GM21576 (cell line): ENCODE results near the gene NAA16.
"Not testable (repeated sequence)": the region's sequence is repeated elsewhere in the genome, so short reads cannot be mapped to it uniquely, and the experiment has no call there.

Experiments
- ATAC-seq: cut with Tn5 transposase; IDR thresholded peaks from one replicate; pipeline ENCODE4 v1.9.1; 2021; ENCODE audit warnings: mild to moderate bottlenecking, moderate library complexity; ENCODE audit not compliant: unreplicated experiment

NAA16 gene

DNA sequence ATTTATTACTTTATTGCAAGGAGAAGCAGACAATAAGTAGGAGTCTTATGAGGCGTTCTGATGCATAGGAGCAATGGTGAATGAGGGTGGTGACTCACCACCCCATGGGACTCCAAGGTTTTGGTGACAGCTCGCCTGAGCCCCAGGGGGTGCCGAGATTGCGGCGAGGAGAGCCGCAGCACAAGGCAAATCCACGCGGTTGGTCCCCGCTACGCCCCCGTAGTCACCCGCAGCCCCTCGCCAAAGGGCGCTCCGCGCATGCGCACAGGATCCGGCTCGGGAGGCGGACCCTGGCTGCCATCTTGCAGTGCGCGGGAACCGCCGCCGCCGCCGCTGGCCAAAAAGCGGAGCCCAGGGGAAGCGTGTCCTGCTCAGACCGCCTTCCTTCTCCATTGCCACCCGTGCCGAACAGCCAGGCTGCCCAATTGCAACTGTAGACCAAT lies at the start of gene NAA16:
TSS of gene NAA16 (plus strand) at position 305 of the 443 bp plus-strand sequence. CDS start 262 bp downstream, outside the sequence.
- peak; percentile 61 for ATAC-seq

DNA sequence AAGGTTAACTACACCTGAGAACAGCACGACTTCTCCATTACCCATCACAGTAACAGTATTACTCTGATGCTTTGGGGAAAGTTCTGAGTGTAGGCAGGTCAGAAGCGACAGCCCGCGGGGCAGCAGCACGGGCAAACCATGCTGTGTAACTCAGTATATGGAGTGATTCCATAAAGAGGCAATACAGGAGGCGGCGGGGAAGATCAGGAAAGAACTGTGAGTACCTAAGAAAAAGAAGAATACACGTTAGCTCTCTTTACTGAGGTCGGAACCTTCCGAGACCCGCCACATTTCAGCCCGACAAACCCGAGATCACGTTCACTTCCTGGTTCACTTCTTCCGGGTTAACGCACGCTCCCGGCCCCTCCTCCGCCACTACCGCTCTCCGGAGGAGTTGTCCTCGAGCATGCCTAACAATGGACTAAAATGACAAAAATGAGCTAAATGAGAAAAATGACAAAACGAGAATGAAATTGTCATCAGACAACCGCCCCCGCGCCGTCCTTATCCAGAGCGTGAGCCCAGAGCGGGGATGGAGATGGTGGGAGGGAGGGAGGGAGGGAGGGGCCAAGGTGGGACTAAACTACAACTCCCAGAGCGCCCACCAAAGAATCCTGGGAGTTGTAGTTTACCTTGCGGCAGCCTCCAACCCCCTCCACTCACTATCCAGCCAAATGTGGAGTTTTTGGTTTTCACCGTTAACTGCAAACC lies 47.7 kb upstream of the NAA16 start, which contains the start of gene MTRF1:
TSS of gene MTRF1 (minus strand) at position 316 of the 711 bp plus-strand sequence. CDS start 2,669 bp downstream, outside the sequence.
- ATAC-seq = peak; percentile 95

DNA sequence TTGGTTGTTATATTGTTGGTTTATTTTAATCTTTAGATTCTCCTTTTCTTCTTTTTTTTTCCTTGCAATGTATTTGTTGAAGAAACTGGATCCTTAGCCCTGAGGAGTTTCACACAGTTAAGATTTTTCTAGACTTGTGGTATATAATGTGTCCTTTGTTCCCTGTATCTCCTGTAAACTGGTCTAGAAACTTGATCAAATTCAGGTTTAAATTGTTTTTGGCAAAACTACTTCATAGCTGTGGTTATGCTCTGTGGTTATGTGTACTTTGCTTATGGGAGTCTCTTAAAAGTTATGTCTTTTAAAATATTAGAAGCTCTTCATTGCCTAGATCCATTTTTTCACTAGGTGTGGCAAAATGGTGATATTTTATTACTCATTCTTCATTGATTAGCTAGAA lies 44.0 kb upstream of the NAA16 start:
- ATAC-seq = no peak

DNA sequence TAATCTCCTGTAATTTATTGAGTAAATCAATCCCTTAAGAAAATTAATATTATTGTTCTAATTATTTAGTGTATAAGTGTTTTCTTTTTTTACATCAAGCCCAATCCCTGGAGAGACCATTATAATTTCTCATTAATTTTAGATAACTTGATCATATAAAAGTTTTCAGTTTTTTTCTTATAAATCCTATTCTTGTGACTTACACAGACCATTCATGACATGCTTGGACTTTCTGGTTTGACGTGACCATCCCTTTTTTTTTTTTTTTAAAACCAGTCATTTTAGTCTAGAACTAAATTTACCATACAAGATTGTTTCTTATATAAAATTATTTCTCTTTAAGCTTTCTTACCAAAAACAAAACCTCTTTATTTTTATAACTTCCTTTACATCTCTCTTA lies 42.3 kb upstream of the NAA16 start:
- no peak for ATAC-seq

DNA sequence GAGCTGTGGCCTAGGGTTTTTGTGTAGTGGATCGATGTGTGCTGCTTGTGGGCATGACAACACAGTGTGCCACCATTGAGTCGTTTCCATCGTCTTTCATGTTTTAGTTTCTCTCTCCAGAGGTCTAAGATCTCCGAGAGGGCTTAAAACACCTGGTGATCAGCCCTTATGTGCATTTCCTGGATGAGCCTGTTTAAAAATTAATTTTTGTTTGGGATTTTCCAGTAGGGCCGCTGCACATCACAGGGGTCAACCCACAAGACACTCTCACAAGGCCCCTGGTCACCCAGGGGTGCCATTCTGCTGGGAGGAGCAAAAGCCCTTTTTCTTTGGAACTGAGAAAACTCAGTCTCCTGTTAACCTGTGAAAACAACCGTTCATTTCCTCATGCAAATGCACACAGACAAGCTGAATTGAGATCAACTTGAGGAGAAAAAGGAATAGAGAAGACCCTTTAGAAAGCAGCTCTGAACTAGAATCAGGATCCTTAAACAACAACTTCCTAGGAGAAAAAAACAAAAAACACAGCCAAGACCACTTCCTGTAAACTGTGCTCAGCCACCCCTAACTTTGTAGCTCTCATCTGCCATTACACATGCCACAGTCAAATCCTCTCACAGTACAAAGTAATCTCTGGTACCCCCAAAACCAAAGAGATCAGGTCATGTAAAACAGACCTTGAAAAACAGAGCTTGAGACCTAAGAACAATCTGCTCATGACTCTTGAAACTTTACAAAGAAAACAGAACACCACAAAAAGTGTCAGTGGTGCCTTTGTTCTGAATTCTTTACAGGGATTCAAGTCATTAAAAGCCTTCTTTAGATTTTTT lies 39.4 kb upstream of the NAA16 start:
- ATAC-seq = no peak

DNA sequence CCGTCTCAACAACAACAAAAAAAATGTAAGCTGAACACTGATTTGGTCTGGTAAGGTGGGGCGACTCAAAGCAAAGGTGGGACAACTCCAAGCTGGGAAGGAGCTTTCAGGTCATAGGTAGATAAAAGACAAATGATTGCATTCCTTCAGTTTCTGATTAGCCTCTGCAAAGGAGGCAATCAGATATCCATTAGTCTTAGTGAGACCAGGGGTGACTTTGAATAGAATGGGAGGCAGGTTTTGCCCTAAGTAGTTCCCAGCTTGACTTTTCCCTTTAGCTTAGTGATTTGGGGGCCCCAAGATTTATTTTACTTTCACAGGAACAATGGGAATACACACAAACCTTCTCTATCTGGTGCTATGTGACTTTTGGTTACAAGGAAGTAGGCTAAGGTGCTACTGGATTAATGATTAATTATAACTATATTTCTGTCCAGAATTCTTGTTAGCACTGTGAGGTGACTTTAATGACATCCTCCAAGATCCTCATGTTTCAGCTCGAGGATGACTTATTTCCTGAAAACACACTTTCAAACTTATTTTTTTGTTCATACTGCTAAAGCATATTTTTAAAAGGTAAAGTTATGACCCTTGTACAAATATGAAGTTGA lies 37.1 kb upstream of the NAA16 start:
- ATAC-seq = no peak

DNA sequence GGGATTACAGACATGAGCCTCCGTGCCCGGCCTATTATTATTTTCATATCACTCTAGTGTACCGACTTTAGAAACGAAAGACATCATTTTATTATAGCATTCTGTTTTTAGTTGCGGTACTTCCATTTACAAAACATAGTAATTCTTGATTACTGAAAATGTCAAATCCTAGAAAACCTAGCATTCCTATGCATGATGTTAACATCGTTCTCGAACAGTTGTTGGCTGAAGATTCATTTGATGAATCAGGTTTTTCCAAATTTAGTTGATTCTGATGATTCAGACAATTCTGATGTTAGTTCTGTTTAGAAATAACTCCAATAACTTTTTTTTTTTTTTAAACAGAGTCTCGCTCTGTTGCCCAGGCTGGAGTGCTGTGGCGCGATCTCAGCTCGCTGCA lies 36.2 kb upstream of the NAA16 start:
- no peak for ATAC-seq

DNA sequence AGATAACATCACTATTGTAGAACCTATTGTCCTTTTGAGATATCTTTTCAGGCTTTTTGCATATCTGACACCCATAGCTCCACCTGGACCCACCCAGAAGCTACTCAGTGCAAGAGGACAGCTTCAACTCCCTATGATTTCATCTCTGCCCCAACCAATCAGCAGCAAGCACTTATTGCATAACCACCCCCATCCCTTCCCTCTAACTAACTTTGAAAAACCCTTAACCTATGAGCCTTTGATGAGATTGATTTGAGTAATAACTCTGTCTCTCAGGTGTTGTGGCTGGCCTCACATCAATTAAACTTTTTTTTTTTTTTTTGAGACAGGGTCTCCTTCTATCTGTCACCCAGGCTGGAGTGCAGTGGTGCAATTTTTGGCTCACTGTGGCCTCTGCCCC lies 34.2 kb upstream of the NAA16 start:
- no peak for ATAC-seq

DNA sequence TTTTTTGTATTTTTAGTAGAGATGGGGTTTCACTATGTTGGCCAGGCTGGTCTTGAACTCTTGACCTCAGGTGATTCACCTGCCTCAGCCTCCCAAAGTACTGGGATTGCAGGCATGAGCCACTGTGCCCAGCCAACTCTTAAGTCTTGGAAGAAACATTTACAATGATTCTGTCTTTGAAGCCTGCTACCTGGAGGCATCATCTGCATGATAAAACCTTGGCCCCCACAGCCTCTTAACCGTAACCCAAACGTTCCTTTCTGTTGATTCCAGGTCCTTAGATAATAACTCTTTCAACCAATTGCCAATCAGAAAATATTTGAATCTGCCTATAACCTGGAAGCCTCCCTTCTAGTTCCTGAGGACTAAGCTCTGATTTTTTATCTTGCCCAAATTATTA lies 31.9 kb upstream of the NAA16 start:
- not testable (repeated sequence) for ATAC-seq

DNA sequence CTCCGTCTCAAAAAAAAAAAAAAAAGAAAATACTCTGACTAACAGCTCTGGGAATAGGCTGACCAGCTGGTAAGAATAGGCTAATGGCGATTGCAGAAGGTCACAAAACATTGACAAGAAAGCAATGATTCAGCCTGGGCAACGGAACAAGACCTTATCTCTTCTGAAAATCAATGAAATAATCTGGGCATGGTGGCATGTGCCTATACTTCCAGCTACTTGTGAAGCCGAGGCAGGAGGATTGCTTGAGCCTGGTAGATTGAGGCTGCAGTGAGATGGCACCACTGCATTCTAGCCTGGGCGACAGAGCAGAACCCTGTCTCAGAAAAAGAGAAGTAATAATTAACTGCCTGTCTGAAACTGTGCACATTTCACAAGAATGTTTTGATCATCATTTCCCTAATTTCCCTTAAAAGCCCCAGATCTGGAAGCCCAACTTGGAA lies 28.9 kb upstream of the NAA16 start:
- ATAC-seq = no peak

DNA sequence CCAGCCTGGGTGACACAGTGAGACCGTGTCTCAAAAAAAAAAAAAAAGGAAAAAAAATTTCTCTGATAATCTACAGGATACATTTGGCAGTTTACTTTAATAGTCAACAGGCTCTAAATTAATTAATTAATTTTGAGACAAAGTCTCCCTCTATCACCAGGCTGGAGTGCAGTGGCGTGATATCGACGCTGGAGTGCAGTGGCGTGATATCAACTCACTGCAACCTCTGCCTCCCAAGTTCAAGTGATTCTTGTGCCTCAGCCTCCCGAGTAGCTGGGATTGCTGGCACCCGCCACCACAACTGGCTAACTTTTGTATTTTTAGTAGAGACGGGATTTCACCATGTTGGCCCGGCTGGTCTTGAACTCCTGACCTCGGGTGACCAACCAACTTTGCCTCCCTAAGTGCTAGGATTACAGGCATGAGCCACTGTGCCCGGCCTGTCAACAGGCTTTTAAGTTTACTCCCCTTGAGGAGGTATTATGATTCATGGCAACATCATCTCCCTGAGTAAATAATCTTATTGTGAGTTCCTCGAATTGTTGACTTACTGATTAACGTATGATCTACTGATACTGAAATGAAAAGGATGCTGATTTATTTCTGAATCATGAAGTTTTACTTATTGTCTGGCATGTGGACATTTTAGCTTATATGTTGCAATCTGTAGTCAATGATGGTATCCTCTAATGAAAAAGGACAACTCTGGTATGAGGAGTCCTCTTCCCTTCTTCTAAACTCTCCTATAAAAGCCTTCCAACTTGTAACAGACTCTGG lies 26.4 kb upstream of the NAA16 start:
- no peak for ATAC-seq

DNA sequence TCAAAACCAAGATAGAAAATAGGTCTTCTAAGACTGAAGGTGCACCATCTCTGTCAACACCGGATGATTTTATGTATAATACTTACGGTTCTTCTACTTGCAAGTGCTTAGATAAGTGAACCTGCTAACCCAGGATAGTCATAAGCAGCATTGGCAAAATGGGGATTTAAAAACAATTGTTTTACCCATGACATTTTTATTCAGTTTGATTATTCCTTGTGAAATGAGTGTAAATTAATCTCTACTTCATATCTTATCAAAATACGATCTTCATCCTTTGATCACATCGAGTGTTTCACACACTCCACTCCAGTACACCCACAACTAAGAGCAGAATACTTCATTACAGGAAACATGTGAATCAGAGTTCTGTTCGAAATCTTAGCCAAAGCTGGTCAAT lies 24.7 kb upstream of the NAA16 start:
- ATAC-seq = no peak

DNA sequence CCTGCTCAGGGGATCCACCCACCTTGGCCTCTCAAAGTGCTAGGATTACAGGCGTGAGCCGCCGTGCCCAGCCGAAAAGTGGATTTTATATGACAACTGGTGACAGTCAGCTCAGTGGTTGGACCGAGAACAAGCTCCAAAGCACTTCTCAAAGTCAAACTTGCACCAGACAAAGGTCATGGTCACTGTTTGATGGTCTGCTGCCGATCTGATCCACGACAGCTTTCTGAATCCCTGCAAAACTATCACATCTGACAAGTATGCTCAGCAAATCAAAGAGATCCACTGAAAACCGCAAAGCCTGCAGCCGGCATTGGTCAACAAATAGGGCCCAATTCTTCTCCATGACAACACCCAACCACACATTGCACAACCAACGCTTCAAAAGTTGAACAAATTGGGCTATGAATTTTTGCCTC lies 21.6 kb upstream of the NAA16 start:
- no peak for ATAC-seq

DNA sequence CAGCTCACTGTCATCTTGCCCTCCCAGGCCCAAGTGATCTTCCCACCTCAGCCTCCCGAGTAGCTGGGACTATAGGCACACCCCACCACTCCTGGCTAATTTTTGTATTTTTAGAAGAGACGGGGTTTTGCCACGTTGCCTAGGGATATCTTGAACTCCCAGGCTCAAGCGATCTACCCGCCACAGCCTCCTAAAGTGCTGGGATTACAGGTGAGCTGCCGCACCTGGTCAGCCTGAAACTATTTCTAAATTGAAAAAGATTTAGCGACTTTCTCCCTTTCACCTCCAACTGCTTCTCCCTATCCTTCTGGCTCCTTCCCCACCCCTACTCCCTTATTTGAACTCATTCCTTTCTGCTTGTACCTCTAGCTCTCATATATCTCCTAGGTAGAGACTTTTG lies 19.8 kb upstream of the NAA16 start:
- no peak for ATAC-seq

DNA sequence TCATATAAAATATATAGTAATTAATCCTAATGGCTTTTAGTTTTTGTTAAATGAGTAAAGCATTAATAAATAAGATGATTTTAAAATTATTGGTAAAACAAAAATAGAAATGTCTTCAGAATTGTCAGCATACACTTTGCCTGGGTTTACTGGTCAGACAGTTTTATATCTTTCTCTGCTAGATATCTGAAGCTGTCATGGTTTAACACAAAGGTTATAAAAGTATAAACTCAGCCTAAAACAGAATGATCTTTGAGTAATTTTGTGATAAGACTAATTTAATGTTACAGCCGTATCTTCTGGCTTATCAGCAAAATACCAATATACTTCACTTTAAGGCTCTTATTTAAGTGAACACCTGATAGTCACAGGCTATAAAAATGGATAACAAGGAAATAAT lies 17.8 kb upstream of the NAA16 start:
- no peak for ATAC-seq

DNA sequence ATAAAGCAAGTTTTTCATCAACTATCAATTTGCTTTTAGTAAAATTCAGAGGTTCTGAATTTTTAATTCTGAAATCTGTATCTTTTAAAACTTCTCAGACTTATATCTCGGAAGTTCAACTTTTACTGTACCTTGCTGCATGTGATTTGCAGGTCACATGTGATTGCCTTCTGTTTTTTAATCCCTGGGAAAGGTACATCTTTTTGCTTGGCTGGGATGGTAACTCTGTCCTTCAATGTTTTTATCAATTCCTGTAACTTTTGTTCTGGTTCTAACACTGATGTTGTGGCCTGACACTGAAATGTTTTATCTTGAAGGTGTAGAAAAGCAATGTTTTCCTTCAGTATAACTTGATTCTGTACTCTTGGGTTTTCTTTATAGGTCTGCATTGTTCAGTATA lies 16.2 kb upstream of the NAA16 start:
- ATAC-seq = no peak

DNA sequence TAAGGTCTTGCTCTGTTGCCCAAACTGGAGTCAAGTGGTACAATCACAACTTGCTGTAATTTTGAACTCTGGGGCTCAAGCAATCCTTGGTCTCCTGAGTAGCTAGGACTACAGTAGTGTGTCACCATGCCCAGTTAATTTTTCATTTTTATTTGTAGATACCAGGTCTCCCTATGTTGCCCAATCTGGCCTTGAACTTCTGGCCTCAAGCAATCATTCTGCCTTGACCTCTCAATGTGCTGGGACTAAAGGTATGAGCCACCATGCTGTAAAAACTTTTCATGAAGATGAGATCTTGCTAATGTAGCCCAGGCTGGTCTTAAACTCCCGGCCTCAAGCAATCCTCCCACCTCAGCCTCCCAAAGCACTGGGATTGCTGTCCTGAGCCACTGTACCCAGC lies 15.1 kb upstream of the NAA16 start:
- ATAC-seq = no peak

DNA sequence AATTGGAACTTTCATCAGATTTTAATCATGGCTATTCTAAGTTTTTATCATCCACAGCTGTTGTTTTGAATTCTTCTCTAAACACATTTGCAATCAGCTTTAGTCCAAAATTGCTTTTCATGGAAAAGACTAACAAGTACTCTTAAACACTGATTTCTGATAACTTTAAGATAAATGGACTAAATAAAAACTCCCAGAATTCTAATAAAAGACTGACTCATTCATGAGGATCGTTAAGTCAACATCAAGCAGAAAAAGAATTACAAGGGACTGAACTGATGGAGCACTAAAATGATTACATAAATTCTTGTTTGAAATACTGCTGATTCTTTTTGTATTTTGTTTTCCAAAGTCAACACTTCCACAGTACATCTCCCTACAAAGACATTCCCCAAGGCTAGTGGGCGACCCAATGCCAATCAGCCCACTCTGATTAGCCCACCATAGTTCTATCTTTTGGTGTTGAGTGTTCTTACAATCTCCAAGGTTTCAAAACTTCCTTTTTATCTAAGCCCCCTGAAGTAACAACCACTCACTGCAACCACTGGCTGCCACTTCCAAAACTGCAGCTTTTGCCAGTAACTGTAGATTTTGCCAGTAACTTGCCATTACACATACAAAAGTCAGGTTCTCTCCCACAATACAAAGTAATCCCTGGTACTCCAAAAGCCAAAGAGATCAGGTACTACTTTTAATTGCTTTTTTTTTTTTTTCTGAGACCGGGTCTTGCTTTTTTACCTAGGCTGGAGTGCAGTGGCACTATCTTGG lies 14.0 kb upstream of the NAA16 start:
- no peak for ATAC-seq

DNA sequence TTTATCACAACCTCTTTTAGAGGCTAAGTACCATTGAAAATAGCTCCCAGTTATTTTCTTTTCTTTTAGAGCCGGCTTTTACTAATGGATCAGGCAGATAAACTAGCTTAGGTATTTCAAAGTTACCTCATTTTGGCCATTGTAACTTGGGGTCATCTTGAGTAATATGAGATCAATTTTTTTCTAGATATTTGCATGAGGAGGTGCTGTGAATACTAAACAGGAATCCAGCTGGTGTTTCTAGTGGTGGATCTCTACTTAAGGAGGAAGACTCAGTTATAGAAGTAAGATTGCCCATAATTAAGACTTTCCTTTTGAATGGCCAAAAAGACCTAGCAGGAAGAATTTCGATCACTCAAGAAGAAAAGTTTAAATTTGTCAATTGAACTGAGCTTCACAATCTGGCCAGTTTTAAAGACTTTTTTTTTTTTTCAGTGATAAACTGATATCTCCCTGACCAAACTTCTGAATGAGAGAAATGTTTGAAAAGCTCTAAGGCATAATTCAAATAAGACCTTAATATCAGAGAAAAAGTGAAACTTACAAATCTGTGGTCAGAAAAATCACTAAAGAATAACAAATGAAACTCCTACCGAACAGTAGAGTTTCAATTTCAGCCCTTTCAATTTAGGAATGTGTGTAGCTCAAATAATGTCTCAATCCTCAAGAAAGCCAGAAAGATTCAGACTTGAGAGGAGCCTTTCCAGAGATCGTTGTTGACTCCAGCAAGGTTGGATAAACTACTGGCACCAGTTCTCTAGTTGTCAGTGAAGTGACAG lies 11.6 kb upstream of the NAA16 start:
- no peak for ATAC-seq
